ENCODE results near the gene CHD1L.
"Not testable (repeated sequence)": the region's sequence is repeated elsewhere in the genome, so short reads cannot be mapped to it uniquely, and the experiment has no call there.

Gene CHD1L

DNA sequence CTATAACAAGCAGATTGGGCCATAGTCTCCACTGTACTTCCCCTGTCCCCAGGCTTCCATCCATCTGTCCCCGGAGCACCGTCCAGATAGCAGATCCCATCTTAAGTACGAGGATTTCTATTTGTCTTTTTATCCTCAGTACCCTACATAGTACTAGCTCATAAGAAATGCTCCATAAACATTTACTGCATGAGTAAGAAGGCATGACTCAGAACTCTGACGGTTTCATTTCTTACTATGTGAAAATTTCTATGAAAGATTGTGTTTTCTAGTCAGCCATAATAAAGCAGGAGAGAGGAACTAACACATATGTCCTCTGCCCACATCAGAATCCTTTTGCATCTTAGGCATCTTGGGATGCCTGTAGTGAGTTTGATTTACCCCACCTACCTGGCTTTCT, 49.5 kb downstream of the CHD1L start:
- Histone ChIP-seq H3K9me3 (ENCODE audit: low read length) (no peaks in the 10 kb centered on the region), H3K79me2 (ENCODE audit: insufficient read depth, low read length) (no peaks in the 10 kb centered on the region), H3K9me2 (ENCODE audit: low read depth, low read length) (no peaks in the 10 kb centered on the region), H3K4me1 (ENCODE audit: insufficient read depth, low read length, severe bottlenecking) (no peaks in the 10 kb centered on the region), H3K27ac (ENCODE audit: low read depth, low read length, poor library complexity, severe bottlenecking) (no peak overlapping the region), H3K9ac (ENCODE audit: low read length) (no peak overlapping the region), H3K4me2 (ENCODE audit: low read length) (no peak overlapping the region), H3K4me3 (ENCODE audit: low read depth, low read length, poor library complexity, severe bottlenecking) (no peak overlapping the region), H3K27me3 (ENCODE audit: insufficient read depth, low read length) (no peaks in the 10 kb centered on the region), H2AFZ (ENCODE audit: low read length) (no peak overlapping the region), H4K20me1 (ENCODE audit: insufficient read depth, low read length) (no peaks in the 10 kb centered on the region), H3F3A (ENCODE audit: insufficient read depth, low read length) (no peaks in the 10 kb centered on the region), H3K36me3 (ENCODE audit: insufficient read depth, low read length) (peaks cover 97% of the 10 kb centered on the region)
- TF ChIP-seq CTCF (IDR thresholded peaks at IDR 0.05; ENCODE audit: low read length) (no peak), EZH2 (IDR thresholded peaks at IDR 0.05; ENCODE audit: borderline replicate concordance, low read length) (no peak)

DNA sequence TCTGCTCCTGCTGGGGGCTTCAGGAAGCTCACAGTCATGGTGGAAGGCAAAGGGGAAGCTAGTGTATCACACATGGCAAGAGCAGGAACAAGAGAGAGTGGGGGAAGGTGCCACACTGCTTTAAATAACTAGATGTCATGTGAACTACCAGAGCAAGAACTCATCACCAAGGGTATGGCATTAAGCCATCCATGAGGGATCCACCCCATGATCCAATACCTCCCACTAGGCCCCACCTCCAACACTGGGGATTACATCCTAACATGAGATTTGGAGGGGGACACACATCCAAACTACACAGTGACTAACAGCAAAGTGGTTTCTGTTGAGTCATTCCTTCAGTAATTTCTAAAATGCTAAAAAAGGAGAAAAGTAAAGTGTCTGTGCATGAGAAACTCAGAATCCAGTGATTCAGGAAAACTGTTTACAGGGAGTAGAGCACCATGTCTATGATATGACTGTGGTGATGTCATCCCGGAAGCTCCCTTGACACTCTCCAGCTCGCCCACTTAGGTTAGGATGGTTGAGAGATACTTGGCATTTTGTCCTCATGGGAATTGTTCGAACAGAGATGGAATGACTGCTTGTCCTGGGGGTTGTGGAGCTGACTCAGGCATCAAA, 50.3 kb downstream of the CHD1L start:
- H4K20me1 ChIP-seq (ENCODE audit: insufficient read depth, low read length), result no peaks in the 10 kb centered on the region
- no peaks in the 10 kb centered on the region for H3K27me3 ChIP-seq (ENCODE audit: insufficient read depth, low read length)
- H3K27ac ChIP-seq (ENCODE audit: low read depth, low read length, poor library complexity, severe bottlenecking), result no peak overlapping the region
- H3K79me2 ChIP-seq (ENCODE audit: insufficient read depth, low read length), result no peaks in the 10 kb centered on the region
- no peaks in the 10 kb centered on the region for H3K9me2 ChIP-seq (ENCODE audit: low read depth, low read length)
- H2AFZ ChIP-seq (ENCODE audit: low read length), result no peak overlapping the region
- H3K9ac ChIP-seq (ENCODE audit: low read length), result no peak overlapping the region
- no peaks in the 10 kb centered on the region for H3K4me1 ChIP-seq (ENCODE audit: insufficient read depth, low read length, severe bottlenecking)
- H3K4me3 ChIP-seq (ENCODE audit: low read depth, low read length, poor library complexity, severe bottlenecking), result no peak overlapping the region
- no peaks in the 10 kb centered on the region for H3K9me3 ChIP-seq (ENCODE audit: low read length)
- TF ChIP-seq CTCF (IDR thresholded peaks at IDR 0.05; ENCODE audit: low read length), result no peak
- no peak overlapping the region for H3K4me2 ChIP-seq (ENCODE audit: low read length)
- no peaks in the 10 kb centered on the region for H3F3A ChIP-seq (ENCODE audit: insufficient read depth, low read length)
- H3K36me3 ChIP-seq (ENCODE audit: insufficient read depth, low read length), result peaks cover 97% of the 10 kb centered on the region

DNA sequence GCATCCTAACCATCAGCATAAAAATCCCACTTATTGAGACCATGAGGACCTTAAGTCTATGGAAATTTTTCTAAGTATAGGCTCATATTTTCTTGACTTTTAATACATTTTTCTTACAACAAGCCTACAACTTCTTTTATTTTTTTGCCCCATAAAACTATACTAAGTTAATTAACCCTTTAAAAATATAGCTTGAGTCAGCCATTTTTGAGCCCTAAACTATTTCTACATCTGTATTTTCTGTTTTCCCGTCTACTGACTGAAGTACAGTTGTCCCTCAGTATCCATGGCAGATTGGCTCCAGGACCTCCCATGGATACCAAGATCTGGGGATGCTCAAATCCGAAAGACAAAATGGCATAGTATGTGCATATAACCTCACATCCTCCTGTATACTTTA, 55.0 kb downstream of the CHD1L start:
- Histone ChIP-seq H3K27ac (ENCODE audit: low read depth, low read length, poor library complexity, severe bottlenecking) (no peak overlapping the region), H3K4me3 (ENCODE audit: low read depth, low read length, poor library complexity, severe bottlenecking) (no peak overlapping the region), H4K20me1 (ENCODE audit: insufficient read depth, low read length) (no peaks in the 10 kb centered on the region), H3K9me2 (ENCODE audit: low read depth, low read length) (no peaks in the 10 kb centered on the region), H2AFZ (ENCODE audit: low read length) (no peak overlapping the region), H3K4me1 (ENCODE audit: insufficient read depth, low read length, severe bottlenecking) (no peaks in the 10 kb centered on the region), H3K9me3 (ENCODE audit: low read length) (peaks cover 10% of the 10 kb centered on the region), H3K79me2 (ENCODE audit: insufficient read depth, low read length) (no peaks in the 10 kb centered on the region), H3K4me2 (ENCODE audit: low read length) (no peak overlapping the region), H3K27me3 (ENCODE audit: insufficient read depth, low read length) (no peaks in the 10 kb centered on the region), H3K36me3 (ENCODE audit: insufficient read depth, low read length) (peaks cover 58% of the 10 kb centered on the region), H3K9ac (ENCODE audit: low read length) (no peak overlapping the region), H3F3A (ENCODE audit: insufficient read depth, low read length) (no peaks in the 10 kb centered on the region)
- TF ChIP-seq EZH2 (IDR thresholded peaks at IDR 0.05; ENCODE audit: borderline replicate concordance, low read length) (no peak), CTCF (IDR thresholded peaks at IDR 0.05; ENCODE audit: low read length) (no peak)

DNA sequence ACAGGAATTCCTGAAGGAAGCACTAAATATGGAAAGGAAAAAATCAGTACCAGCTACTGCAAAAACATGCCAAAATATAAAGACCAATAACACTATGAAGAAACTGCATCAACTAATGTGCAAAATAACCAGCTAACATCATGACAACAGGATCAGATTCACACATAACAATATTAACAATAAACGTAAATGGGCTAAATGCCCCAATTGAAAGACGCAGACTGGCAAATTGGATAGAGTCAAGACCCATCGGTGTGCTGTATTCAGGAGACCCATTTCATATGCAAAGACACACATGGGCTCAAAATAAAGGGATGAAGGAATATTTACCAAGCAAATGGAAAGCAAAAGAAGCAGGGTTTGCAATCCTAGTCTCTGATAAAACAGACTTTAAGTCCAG, 63.3 kb downstream of the CHD1L start:
- not testable (repeated sequence) for H2AFZ ChIP-seq (ENCODE audit: low read length); H4K20me1 ChIP-seq (ENCODE audit: insufficient read depth, low read length); H3K4me2 ChIP-seq (ENCODE audit: low read length); H3K27me3 ChIP-seq (ENCODE audit: insufficient read depth, low read length); H3K9ac ChIP-seq (ENCODE audit: low read length); H3K36me3 ChIP-seq (ENCODE audit: insufficient read depth, low read length); H3K4me1 ChIP-seq (ENCODE audit: insufficient read depth, low read length, severe bottlenecking); H3K9me3 ChIP-seq (ENCODE audit: low read length); H3K4me3 ChIP-seq (ENCODE audit: low read depth, low read length, poor library complexity, severe bottlenecking); H3K27ac ChIP-seq (ENCODE audit: low read depth, low read length, poor library complexity, severe bottlenecking); H3K9me2 ChIP-seq (ENCODE audit: low read depth, low read length); H3F3A ChIP-seq (ENCODE audit: insufficient read depth, low read length); H3K79me2 ChIP-seq (ENCODE audit: insufficient read depth, low read length)

All from OCI-LY1 (cell line).